Tongue (tissue), 3 donors: ENCODE data around the gene KCNT2. TPM values are rescaled to one million over a fixed set of nuclear protein-coding genes. Genes with fewer than 3 reads are reported as not detected.

ENCODE experiments used
- DNase-seq: peaks from one replicate; pipeline ENCODE4 v3.0.0-alpha.2; 2015
- small RNA-seq: library from RNA; depleted of rRNA; stranded (forward); fragments of <200 nt; gene quantifications from one replicate; pipeline ENCODE3, GENCODE V24; 2014; ENCODE audit warnings: low replicate concordance
- total RNA-seq: library from RNA; depleted of rRNA; stranded (reverse); fragments of >200 nt; gene quantifications from one replicate; pipeline ENCODE4 v1.2.3, GENCODE V29; 2014

KCNT2 gene
- total RNA-seq, 1 donor from 2014 or later: 10.5 TPM

DNA sequence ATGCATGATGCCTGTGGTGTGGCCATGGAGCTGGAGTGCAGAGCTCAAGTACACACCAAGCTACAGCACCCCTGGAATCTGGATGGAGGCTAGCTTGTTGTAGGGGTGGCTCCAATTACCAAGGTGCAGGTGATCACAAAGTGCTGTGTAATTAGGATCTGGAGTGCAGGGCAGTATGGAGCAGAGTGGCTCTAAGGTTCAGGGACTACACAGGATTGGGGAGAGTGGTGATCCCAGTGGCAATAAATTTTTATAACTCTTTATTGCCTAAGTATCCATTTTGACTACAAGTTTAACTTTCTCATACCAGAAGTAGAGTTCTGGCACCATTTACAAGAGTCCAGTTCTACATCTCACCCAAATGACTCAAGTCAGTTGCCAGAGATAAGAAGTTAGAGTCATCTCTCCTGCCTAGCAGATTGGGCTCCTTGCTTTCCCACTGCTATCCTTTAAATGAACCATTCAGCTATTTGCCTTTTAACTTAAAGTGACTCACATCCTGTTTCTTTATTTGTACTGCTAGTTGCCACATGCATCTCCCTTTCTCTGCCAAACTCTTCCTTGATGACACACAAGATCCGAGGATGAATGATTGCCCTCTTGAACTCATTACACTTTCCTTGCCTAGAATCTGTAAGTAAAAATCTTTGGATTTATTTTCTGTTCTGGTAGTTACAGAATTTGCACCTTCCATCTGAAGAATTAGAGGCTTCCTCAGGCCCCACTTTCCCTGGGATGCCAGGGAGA lies 427.2 kb downstream of the KCNT2 start:
- DNase-seq: no peak

GRCh38 chr1:196178083-196178635 lies 430.1 kb downstream of the KCNT2 start:
- no peak for DNase-seq

Small RNA genes lying within 50 kb of the gene (small RNA-seq; reads per million reads assigned to genes)
- 0.06 reads per million for gene MIR4735

Other genes with a start within 250 kb of the KCNT2 start
- gene CFH, start 43.6 kb upstream of the KCNT2 start, total RNA-seq: 126 TPM
- gene CFHR3, start 166.4 kb upstream of the KCNT2 start, total RNA-seq: 0.51 TPM
- gene CFHR1, start 211.3 kb upstream of the KCNT2 start, total RNA-seq: not detected